ENCODE results near the gene PYROXD2.

Gene PYROXD2

GRCh38 chr10:98373260-98374040, 41.5 kb downstream of the PYROXD2 start:
- Histone ChIP-seq H3K4me2 (ENCODE audit: low read length) (no peak overlapping the region), H3K27me3 (ENCODE audit: control insufficient read depth, low read length) (peaks cover 28% of the 10 kb centered on the region), H3K4me1 (ENCODE audit: control insufficient read depth, low read length) (no peaks in the 10 kb centered on the region), H4K20me1 (ENCODE audit: control insufficient read depth, insufficient read depth, low read depth, low read length) (no peaks in the 10 kb centered on the region), H3F3A (ENCODE audit: control insufficient read depth, insufficient read depth) (no peaks in the 10 kb centered on the region), H3K36me3 (ENCODE audit: control insufficient read depth, low read length) (no peaks in the 10 kb centered on the region), H3K27ac (ENCODE audit: low read depth, low read length) (no peak overlapping the region), H3K9me2 (replicated peaks; ENCODE audit: control insufficient read depth, low read length) (no peaks in the 10 kb centered on the region), H3K9me3 (ENCODE audit: control insufficient read depth, insufficient read depth, low read length) (no peaks in the 10 kb centered on the region), H3K4me3 (ENCODE audit: low read length) (no peak overlapping the region), H3K79me2 (ENCODE audit: control insufficient read depth, low read length) (no peaks in the 10 kb centered on the region)
- TF ChIP-seq CTCF (IDR thresholded peaks at IDR 0.05; ENCODE audit: low read depth, low read length, poor library complexity, severe bottlenecking), result no peak
- no peak for TF ChIP-seq EZH2phosphoT487 (IDR thresholded peaks at IDR 0.05; ENCODE audit: borderline replicate concordance, low read length)

- Histone ChIP-seq H4K20me1 (ENCODE audit: control insufficient read depth, insufficient read depth, low read depth, low read length) (no peaks in the 10 kb centered on the region), H3K9me3 (ENCODE audit: control insufficient read depth, insufficient read depth, low read length) (no peaks in the 10 kb centered on the region), H3K4me2 (ENCODE audit: low read length) (no peak overlapping the region), H3K79me2 (ENCODE audit: control insufficient read depth, low read length) (no peaks in the 10 kb centered on the region), H3K27me3 (ENCODE audit: control insufficient read depth, low read length) (peaks cover 28% of the 10 kb centered on the region), H3K9me2 (replicated peaks; ENCODE audit: control insufficient read depth, low read length) (no peaks in the 10 kb centered on the region), H3K4me1 (ENCODE audit: control insufficient read depth, low read length) (no peaks in the 10 kb centered on the region), H3K27ac (ENCODE audit: low read depth, low read length) (no peak overlapping the region), H3K36me3 (ENCODE audit: control insufficient read depth, low read length) (no peaks in the 10 kb centered on the region), H3K4me3 (ENCODE audit: low read length) (no peak overlapping the region), H3F3A (ENCODE audit: control insufficient read depth, insufficient read depth) (no peaks in the 10 kb centered on the region)
- TF ChIP-seq EZH2phosphoT487 (IDR thresholded peaks at IDR 0.05; ENCODE audit: borderline replicate concordance, low read length), result no peak
- no peak for TF ChIP-seq CTCF (IDR thresholded peaks at IDR 0.05; ENCODE audit: low read depth, low read length, poor library complexity, severe bottlenecking)
Measured at GRCh38 chr10:98370831-98371820, 43.9 kb downstream of the PYROXD2 start.

- Histone ChIP-seq H3K36me3 (ENCODE audit: control insufficient read depth, low read length) (no peaks in the 10 kb centered on the region), H3K79me2 (ENCODE audit: control insufficient read depth, low read length) (no peaks in the 10 kb centered on the region), H3K9me3 (ENCODE audit: control insufficient read depth, insufficient read depth, low read length) (no peaks in the 10 kb centered on the region), H3K4me1 (ENCODE audit: control insufficient read depth, low read length) (no peaks in the 10 kb centered on the region), H3K4me2 (ENCODE audit: low read length) (no peak overlapping the region), H3K27me3 (ENCODE audit: control insufficient read depth, low read length) (peaks cover 17% of the 10 kb centered on the region), H3K9me2 (replicated peaks; ENCODE audit: control insufficient read depth, low read length) (no peaks in the 10 kb centered on the region), H3F3A (ENCODE audit: control insufficient read depth, insufficient read depth) (no peaks in the 10 kb centered on the region), H4K20me1 (ENCODE audit: control insufficient read depth, insufficient read depth, low read depth, low read length) (no peaks in the 10 kb centered on the region), H3K27ac (ENCODE audit: low read depth, low read length) (no peak overlapping the region), H3K4me3 (ENCODE audit: low read length) (no peak overlapping the region)
- TF ChIP-seq CTCF (IDR thresholded peaks at IDR 0.05; ENCODE audit: low read depth, low read length, poor library complexity, severe bottlenecking), result no peak
- no peak for TF ChIP-seq EZH2phosphoT487 (IDR thresholded peaks at IDR 0.05; ENCODE audit: borderline replicate concordance, low read length)
Measured at GRCh38 chr10:98369801-98370200, 45.2 kb downstream of the PYROXD2 start.
